Breast epithelium (tissue), 4 donors: ENCODE data around the gene OR13D1. TPM values are rescaled to one million over a fixed set of nuclear protein-coding genes. Genes with fewer than 3 reads are reported as not detected.

Source experiments
- DNase-seq, 2 donors: peaks; one replicate each; pipeline ENCODE4 v3.0.0-alpha.2; 2019; ENCODE audit warnings: low spot score in 2 of 2
- H3K27ac ChIP-seq, 2 donors: fragments of 200-600 bp; sonication (generic) in 1 of 2; one replicate each; pipeline ENCODE4 v1.5.1; 2016 to 2019; ENCODE audit warnings: mild to moderate bottlenecking in 1 of 2
- H3K27me3 ChIP-seq, 2 donors: fragments of 200-600 bp; sonication (generic) in 1 of 2; one replicate each; pipeline versions ENCODE4 v1.5.1 to v1.6.0; 2017 to 2019; ENCODE audit warnings: control low read depth in 1 of 2, mild to moderate bottlenecking in 1 of 2
- H3K36me3 ChIP-seq: fragments of 200-600 bp; one replicate; pipeline ENCODE4 v1.5.1; 2019
- H3K4me1 ChIP-seq, 2 donors: fragments of 200-600 bp; sonication (generic); one replicate each; pipeline ENCODE4 v1.5.1; 2016 to 2019; ENCODE audit warnings: control low read depth in 1 of 2
- H3K4me3 ChIP-seq, 3 donors: fragments of 200-600 bp; sonication (generic); 1 replicate in 2 of 3; 2 replicates in 1 of 3; pipeline ENCODE4 v1.5.1; 2016 to 2019; ENCODE audit warnings: mild to moderate bottlenecking in 3 of 3, moderate library complexity in 2 of 3
- H3K9me3 ChIP-seq, 2 donors: fragments of 200-600 bp; sonication (generic) in 1 of 2; one replicate each; pipeline ENCODE4 v1.5.1; 2016 to 2019; ENCODE audit warnings: control low read depth in 1 of 2
- POLR2AphosphoS5 ChIP-seq, 3 donors: sonication (generic); formaldehyde crosslinking; IDR thresholded peaks; one replicate each; pipeline ENCODE4 v1.6.1; 2017; ENCODE audit warnings: antibody characterized with exemption in 3 of 3
- intact Hi-C: fragments of 100-400 bp; cut with DNase I; formaldehyde crosslinking; loops from one replicate; pipeline ENCODE4 v1.15.1; 2023; ENCODE audit warnings: low total_unique reads
- total RNA-seq, 3 donors: library from RNA; depleted of rRNA; stranded (reverse); fragments of >200 nt; gene quantifications; one replicate each; pipeline ENCODE4 v1.1.0, GENCODE V29; 2016
- TF ChIP-seq, protein P1 (sequence below), 3 donors: fragments of 450-650 bp; IDR thresholded peaks; one replicate each; pipeline ENCODE4 v1.5.1; 2016 to 2017; ENCODE audit warnings: antibody characterized with exemption in 3 of 3, mild to moderate bottlenecking in 3 of 3, moderate library complexity in 3 of 3

The OR13D1 gene
- total RNA-seq, 3 donors from 2014 or later = not detected

DNA sequence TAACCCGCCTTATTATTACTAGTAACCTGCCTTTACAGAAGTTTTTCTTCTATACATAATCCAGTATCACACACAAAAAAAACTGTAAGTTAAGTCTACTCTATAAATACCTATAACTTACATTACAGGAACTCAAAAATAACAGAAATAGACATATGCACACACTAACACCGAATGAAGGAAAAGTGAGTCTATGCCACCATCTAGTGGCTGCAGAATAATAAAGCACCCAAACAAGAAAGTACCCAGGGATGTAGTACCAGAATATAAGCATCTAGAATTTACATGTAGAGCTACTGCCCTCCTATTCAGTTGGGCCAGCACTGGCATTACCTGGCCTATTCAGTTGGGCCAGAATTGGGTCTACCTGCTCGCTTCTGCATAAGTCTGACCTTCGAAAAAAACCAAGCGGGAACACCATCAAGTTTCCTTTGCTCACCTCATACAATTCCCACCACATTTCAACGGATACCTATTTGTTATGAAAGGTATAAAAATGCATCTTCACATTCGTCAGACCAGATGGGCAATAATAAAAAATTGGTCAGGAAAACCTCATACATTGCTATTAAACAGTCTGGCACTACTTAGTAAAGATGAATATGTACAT, 49.2 kb downstream of the OR13D1 start:
- Histone ChIP-seq H3K27me3 (no peaks in the 10 kb centered on the region), H3K27ac (no peak overlapping the region), H3K4me1 (no peaks in the 10 kb centered on the region), H3K4me3 (no peak overlapping the region), H3K9me3 (no peaks in the 10 kb centered on the region), H3K36me3 (no peaks in the 10 kb centered on the region)
- intact Hi-C loops = no loop called here
- TF ChIP-seq, protein P1, sequence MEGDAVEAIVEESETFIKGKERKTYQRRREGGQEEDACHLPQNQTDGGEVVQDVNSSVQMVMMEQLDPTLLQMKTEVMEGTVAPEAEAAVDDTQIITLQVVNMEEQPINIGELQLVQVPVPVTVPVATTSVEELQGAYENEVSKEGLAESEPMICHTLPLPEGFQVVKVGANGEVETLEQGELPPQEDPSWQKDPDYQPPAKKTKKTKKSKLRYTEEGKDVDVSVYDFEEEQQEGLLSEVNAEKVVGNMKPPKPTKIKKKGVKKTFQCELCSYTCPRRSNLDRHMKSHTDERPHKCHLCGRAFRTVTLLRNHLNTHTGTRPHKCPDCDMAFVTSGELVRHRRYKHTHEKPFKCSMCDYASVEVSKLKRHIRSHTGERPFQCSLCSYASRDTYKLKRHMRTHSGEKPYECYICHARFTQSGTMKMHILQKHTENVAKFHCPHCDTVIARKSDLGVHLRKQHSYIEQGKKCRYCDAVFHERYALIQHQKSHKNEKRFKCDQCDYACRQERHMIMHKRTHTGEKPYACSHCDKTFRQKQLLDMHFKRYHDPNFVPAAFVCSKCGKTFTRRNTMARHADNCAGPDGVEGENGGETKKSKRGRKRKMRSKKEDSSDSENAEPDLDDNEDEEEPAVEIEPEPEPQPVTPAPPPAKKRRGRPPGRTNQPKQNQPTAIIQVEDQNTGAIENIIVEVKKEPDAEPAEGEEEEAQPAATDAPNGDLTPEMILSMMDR (IDR thresholded peaks at IDR 0.05) = peak; percentile 18 to 65 (median 63)
- no peak for TF ChIP-seq POLR2AphosphoS5 (IDR thresholded peaks at IDR 0.05)
- no peak for DNase-seq

Other genes starting within 250 kb of the OR13D1 start
- gene OR13F1, start 190.3 kb upstream of the OR13D1 start, total RNA-seq = not detected
- gene OR13C4, start 167.3 kb upstream of the OR13D1 start, total RNA-seq = not detected
- gene OR13C3, start 157.7 kb upstream of the OR13D1 start, total RNA-seq = not detected
- gene OR13C8, start 125.3 kb upstream of the OR13D1 start, total RNA-seq = not detected
- not detected for gene OR13C5, start 95.1 kb upstream of the OR13D1 start, total RNA-seq
- not detected for gene OR13C2, start 88.9 kb upstream of the OR13D1 start, total RNA-seq
- gene OR13C9, start 76.3 kb upstream of the OR13D1 start, total RNA-seq = not detected
- 10 to 100 TPM; 23.1 to 28.2 (median 26.6) TPM for gene NIPSNAP3A, start 53.2 kb downstream of the OR13D1 start, total RNA-seq
- 10 to 100 TPM in 1 of 3 donors, 1 to 10 TPM in 2; 4.2 to 11.4 (median 6.9) TPM for gene NIPSNAP3B, start 69.6 kb downstream of the OR13D1 start, total RNA-seq
- 100 to 1,000 TPM in 1 of 3 donors, 10 to 100 TPM in 2; 57.0 to 100 (median 67.8) TPM for gene ABCA1, start 233.6 kb downstream of the OR13D1 start, total RNA-seq